ENCODE data around the gene PIK3C3. TPM values are rescaled to one million over a fixed set of nuclear protein-coding genes. Genes with fewer than 3 reads are reported as not detected.

Gene PIK3C3
- total and polyA plus RNA-seq, 2 of the 8 experiments (the other 6 are each of a cell fraction or from before 2014, with no cell fraction given): 15.3 to 47.4 TPM

- TF ChIP-seq SAP30 (IDR thresholded peaks at IDR 0.05; ENCODE audit: insufficient read depth, insufficient replicate concordance, low read length): no peak
Measured at GRCh38 chr18:42112657-42113420, 157.8 kb downstream of the PIK3C3 start (continued).
